GM23338 (cell line): Measurements from ENCODE around the gene KRTAP5-3. TPM values are rescaled to one million over a fixed set of nuclear protein-coding genes. Genes with fewer than 3 reads are reported as not detected.

Experiments
- ATAC-seq: fragments of 200-7000 bp; cut with Tn5 transposase; 3 replicates; pipeline ENCODE4 v1.9.1; 2020
- DNase-seq: peaks from one replicate; pipeline ENCODE4 v3.0.0-alpha.2; 2015; ENCODE audit warnings: low spot score
- H2AFZ ChIP-seq: fragments of 200-600 bp; sonication (generic); 2 replicates; pipeline ENCODE4 v1.8.0; 2016; ENCODE audit warnings: antibody characterized with exemption, mild to moderate bottlenecking, moderate library complexity
- H3F3A ChIP-seq: fragments of 200-600 bp; sonication (generic); replicated peaks from 2 replicates; pipeline ENCODE4 v1.8.0; 2017; ENCODE audit warnings: antibody characterized with exemption, mixed run types, low read depth
- H3K27ac ChIP-seq: fragments of 200-600 bp; sonication (generic); 2 replicates; pipeline ENCODE4 v1.6.1; 2016; ENCODE audit warnings: low read depth
- H3K27me3 ChIP-seq: fragments of 200-600 bp; sonication (generic); 2 replicates; pipeline ENCODE4 v1.8.0; 2016; ENCODE audit warnings: mild to moderate bottlenecking, mixed run types, moderate library complexity; ENCODE audit not compliant: insufficient read depth
- H3K36me3 ChIP-seq: fragments of 200-600 bp; sonication (generic); 2 replicates; pipeline ENCODE4 v1.8.0; 2016; ENCODE audit warnings: mild to moderate bottlenecking; ENCODE audit not compliant: insufficient read depth
- H3K4me1 ChIP-seq: fragments of 200-600 bp; sonication (generic); 2 replicates; pipeline ENCODE4 v1.8.0; 2016; ENCODE audit warnings: mild to moderate bottlenecking, moderate library complexity; ENCODE audit not compliant: insufficient read depth
- H3K4me2 ChIP-seq: fragments of 200-600 bp; sonication (generic); 2 replicates; pipeline ENCODE4 v1.7.1; 2017; ENCODE audit warnings: mixed run types
- H3K4me3 ChIP-seq: fragments of 200-600 bp; sonication (generic); 2 replicates; pipeline ENCODE4 v1.6.1; 2016; ENCODE audit warnings: mixed run types
- H3K79me2 ChIP-seq: fragments of 200-600 bp; sonication (generic); replicated peaks from 2 replicates; pipeline ENCODE4 v1.8.0; 2017; ENCODE audit warnings: mild to moderate bottlenecking; ENCODE audit not compliant: insufficient read depth
- H3K9me2 ChIP-seq: fragments of 200-600 bp; sonication (generic); 2 replicates; pipeline ENCODE4 v1.8.0; 2017; ENCODE audit not compliant: insufficient read depth
- H4K20me1 ChIP-seq: fragments of 200-600 bp; sonication (generic); replicated peaks from 2 replicates; pipeline ENCODE4 v1.8.0; 2017; ENCODE audit warnings: mild to moderate bottlenecking; ENCODE audit not compliant: insufficient read depth
- H3K27ac Mint-ChIP-seq: 2 replicates; pipeline ENCODE4 v1.8.0; 2020; ENCODE audit warnings: inconsistent platforms, mild to moderate bottlenecking, moderate library complexity, mixed read lengths
- H3K27me3 Mint-ChIP-seq: 3 replicates; pipeline ENCODE4 v1.8.0; 2022; ENCODE audit warnings: low read depth, mild to moderate bottlenecking, moderate library complexity, mixed read lengths, inconsistent platforms; ENCODE audit not compliant: insufficient read depth, poor library complexity
- H3K36me3 Mint-ChIP-seq: 3 replicates; pipeline ENCODE4 v1.8.0; 2021; ENCODE audit warnings: low read depth, mild to moderate bottlenecking, inconsistent platforms, moderate library complexity, mixed read lengths
- H3K4me1 Mint-ChIP-seq: 3 replicates; pipeline ENCODE4 v1.8.0; 2020; ENCODE audit warnings: mild to moderate bottlenecking, inconsistent platforms, mixed read lengths
- H3K4me3 Mint-ChIP-seq: 3 replicates; pipeline ENCODE4 v1.8.0; 2021; ENCODE audit warnings: moderate library complexity, mild to moderate bottlenecking, inconsistent platforms, mixed read lengths
- H3K9me3 Mint-ChIP-seq: 3 replicates; pipeline ENCODE4 v1.8.0; 2020; ENCODE audit warnings: moderate library complexity, mild to moderate bottlenecking, inconsistent platforms, mixed read lengths
- CREB1 ChIP-seq: fragments of 250-450 bp; sonication (Bioruptor Pico); IDR thresholded peaks from 2 replicates; pipeline ENCODE4 v1.5.0; 2020; ENCODE audit warnings: low read depth, mild to moderate bottlenecking, moderate library complexity
- EZH2 ChIP-seq: fragments of 200-600 bp; sonication (generic); IDR thresholded peaks from one replicate; pipeline ENCODE4 v1.8.0; 2017; ENCODE audit warnings: antibody characterized with exemption, mild to moderate bottlenecking, low read depth; ENCODE audit not compliant: unreplicated experiment
- EZH2phosphoT487 ChIP-seq: fragments of 200-600 bp; sonication (generic); IDR thresholded peaks from one replicate; pipeline ENCODE4 v1.8.1; 2018; ENCODE audit warnings: antibody characterized with exemption; ENCODE audit not compliant: unreplicated experiment
- JUNB ChIP-seq: IDR thresholded peaks from one replicate; pipeline ENCODE4 v1.6.1; 2016; ENCODE audit warnings: antibody characterized with exemption; ENCODE audit not compliant: unreplicated experiment
- NANOG ChIP-seq: IDR thresholded peaks from 2 replicates; pipeline ENCODE4 v1.6.1; 2016; ENCODE audit warnings: antibody characterized with exemption, borderline replicate concordance
- POLR2AphosphoS5 ChIP-seq: IDR thresholded peaks from 2 replicates; pipeline ENCODE4 v1.6.1; 2016; ENCODE audit warnings: antibody characterized with exemption, low read depth
- REST ChIP-seq: IDR thresholded peaks from one replicate; pipeline ENCODE4 v1.6.1; 2018; ENCODE audit warnings: antibody characterized with exemption; ENCODE audit not compliant: unreplicated experiment
- STAT1 ChIP-seq: IDR thresholded peaks from one replicate; pipeline ENCODE4 v1.6.1; 2016; ENCODE audit warnings: antibody characterized with exemption; ENCODE audit not compliant: unreplicated experiment
- ZNF114 ChIP-seq: fragments of 250-450 bp; sonication (Bioruptor Pico); IDR thresholded peaks from 2 replicates; pipeline ENCODE4 v1.5.0; 2020; ENCODE audit warnings: mild to moderate bottlenecking, moderate library complexity
- ZNF331 ChIP-seq: fragments of 250-450 bp; sonication (Bioruptor Pico); IDR thresholded peaks from 2 replicates; pipeline ENCODE4 v1.5.0; 2020; ENCODE audit warnings: low read depth, mild to moderate bottlenecking, moderate library complexity
- ZNF462 ChIP-seq: fragments of 250-450 bp; sonication (Bioruptor Pico); IDR thresholded peaks from 2 replicates; pipeline ENCODE4 v1.5.0; 2020; ENCODE audit warnings: mild to moderate bottlenecking, moderate library complexity
- polyA plus RNA-seq: library from polyadenylated mRNA; unstranded; fragments of >200 nt; fragmentation: Nextera tagmentation; extraction: Ambion mirVana; gene quantifications from 2 replicates; pipeline ENCODE4 v1.2.1, GENCODE V29; 2016
- total RNA-seq: library from RNA; depleted of rRNA; stranded (reverse); fragments of >200 nt; shearing (Covaris generic); gene quantifications from 2 replicates; pipeline ENCODE4 v1.2.3, GENCODE V29; 2014
- TF ChIP-seq, protein P1 (sequence below), 2 experiments: fragments of 200-600 bp in 1 of 2; sonication (generic) in 1 of 2; conservative IDR thresholded peaks; 2 replicates each; pipeline versions ENCODE4 v1.5.1 to v1.6.1; 2016 to 2017; ENCODE audit warnings: antibody characterized with exemption in 2 of 2, low read depth in 2 of 2, mild to moderate bottlenecking in 2 of 2, moderate library complexity in 1 of 2
- TF ChIP-seq, protein P2 (sequence below): IDR thresholded peaks from 2 replicates; pipeline ENCODE4 v1.6.1; 2016; ENCODE audit warnings: antibody characterized with exemption

Gene KRTAP5-3
- total and polyA plus RNA-seq, 2 experiments from 2014 or later, result not detected

DNA sequence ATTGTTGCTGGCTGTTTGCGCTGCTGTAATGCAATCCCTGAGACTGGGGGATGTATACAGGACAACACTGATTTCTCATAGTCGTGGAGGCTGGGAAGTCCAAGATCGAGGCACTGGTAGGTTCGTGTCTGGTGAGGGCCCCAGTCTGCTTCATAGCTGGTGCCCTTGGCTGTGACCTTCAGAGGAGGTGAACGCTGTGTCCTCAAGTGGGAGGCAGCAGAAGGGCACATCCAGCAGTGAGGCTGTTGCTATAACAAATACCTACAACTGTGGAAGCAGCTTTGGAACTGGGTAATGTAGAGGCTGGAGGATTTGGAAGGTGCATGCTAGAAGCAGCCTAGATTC, 42.6 kb upstream of the KRTAP5-3 start:
- Mint-ChIP-seq H3K4me3 (no peak overlapping the region), H3K9me3 (no peaks in the 10 kb centered on the region; the same call in 2 of the 3 replicates), H3K4me1 (0 out of 3 replicates have a peak, but pooled peaks cover 2% of the 10 kb centered on the region), H3K27me3 (peaks cover 2% of the 10 kb centered on the region), H3K27ac (no peak overlapping the region), H3K36me3 (no peaks in the 10 kb centered on the region)
- Histone ChIP-seq H3K79me2 (no peaks in the 10 kb centered on the region), H2AFZ (no peak overlapping the region), H3K27me3 (no peaks in the 10 kb centered on the region), H3K4me1 (no peaks in the 10 kb centered on the region), H3F3A (no peaks in the 10 kb centered on the region), H3K36me3 (no peaks in the 10 kb centered on the region), H3K27ac (no peak overlapping the region), H3K4me2 (no peak overlapping the region), H3K4me3 (no peak overlapping the region), H4K20me1 (no peaks in the 10 kb centered on the region), H3K9me2 (no peaks in the 10 kb centered on the region)
- ATAC-seq (no peak), DNase-seq (no peak)
- TF ChIP-seq EZH2, result no peak
- no peak for TF ChIP-seq STAT1
- no peak for TF ChIP-seq JUNB
- TF ChIP-seq POLR2AphosphoS5, result no peak
- no peak for TF ChIP-seq EZH2phosphoT487
- TF ChIP-seq, protein P1, sequence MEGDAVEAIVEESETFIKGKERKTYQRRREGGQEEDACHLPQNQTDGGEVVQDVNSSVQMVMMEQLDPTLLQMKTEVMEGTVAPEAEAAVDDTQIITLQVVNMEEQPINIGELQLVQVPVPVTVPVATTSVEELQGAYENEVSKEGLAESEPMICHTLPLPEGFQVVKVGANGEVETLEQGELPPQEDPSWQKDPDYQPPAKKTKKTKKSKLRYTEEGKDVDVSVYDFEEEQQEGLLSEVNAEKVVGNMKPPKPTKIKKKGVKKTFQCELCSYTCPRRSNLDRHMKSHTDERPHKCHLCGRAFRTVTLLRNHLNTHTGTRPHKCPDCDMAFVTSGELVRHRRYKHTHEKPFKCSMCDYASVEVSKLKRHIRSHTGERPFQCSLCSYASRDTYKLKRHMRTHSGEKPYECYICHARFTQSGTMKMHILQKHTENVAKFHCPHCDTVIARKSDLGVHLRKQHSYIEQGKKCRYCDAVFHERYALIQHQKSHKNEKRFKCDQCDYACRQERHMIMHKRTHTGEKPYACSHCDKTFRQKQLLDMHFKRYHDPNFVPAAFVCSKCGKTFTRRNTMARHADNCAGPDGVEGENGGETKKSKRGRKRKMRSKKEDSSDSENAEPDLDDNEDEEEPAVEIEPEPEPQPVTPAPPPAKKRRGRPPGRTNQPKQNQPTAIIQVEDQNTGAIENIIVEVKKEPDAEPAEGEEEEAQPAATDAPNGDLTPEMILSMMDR (conservative IDR thresholded peaks at IDR 0.05; ENCODE audit: low read depth in 2 of 2), result no peak
- TF ChIP-seq CREB1 (CRISPR knock-in tag), result no peak
- TF ChIP-seq, protein P2, sequence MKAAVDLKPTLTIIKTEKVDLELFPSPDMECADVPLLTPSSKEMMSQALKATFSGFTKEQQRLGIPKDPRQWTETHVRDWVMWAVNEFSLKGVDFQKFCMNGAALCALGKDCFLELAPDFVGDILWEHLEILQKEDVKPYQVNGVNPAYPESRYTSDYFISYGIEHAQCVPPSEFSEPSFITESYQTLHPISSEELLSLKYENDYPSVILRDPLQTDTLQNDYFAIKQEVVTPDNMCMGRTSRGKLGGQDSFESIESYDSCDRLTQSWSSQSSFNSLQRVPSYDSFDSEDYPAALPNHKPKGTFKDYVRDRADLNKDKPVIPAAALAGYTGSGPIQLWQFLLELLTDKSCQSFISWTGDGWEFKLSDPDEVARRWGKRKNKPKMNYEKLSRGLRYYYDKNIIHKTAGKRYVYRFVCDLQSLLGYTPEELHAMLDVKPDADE, result no peak
- no peak for TF ChIP-seq ZNF114 (CRISPR knock-in tag)
- no peak for TF ChIP-seq ZNF331
- TF ChIP-seq ZNF462, result no peak
- TF ChIP-seq REST, result no peak
- no peak for TF ChIP-seq NANOG
